Renal pelvis (tissue), 12 donors: Measurements from ENCODE around the gene AKAP7. TPM values are rescaled to one million over a fixed set of nuclear protein-coding genes. Genes with fewer than 3 reads are reported as not detected.
A peak's percentile ranks its signal among the peaks of the same experiment; 100 is the strongest.
"Not testable (repeated sequence)": the region's sequence is repeated elsewhere in the genome, so short reads cannot be mapped to it uniquely, and the experiment has no call there.

Source experiments
- DNase-seq: peaks from one replicate; pipeline ENCODE4 v3.0.0-alpha.2; 2013
- long read RNA-seq, 16 experiments: transcript quantifications; one replicate each; lab custom pipeline, GENCODE V29; 2026
- polyA plus RNA-seq, 3 donors: library from polyadenylated mRNA; unstranded; fragments of 120-200 nt; gene quantifications; one replicate each; pipeline ENCODE4 v1.2.1, GENCODE V29; 2013; ENCODE audit not compliant: insufficient read length in 3 of 3

The AKAP7 gene
- polyA plus RNA-seq: 10 to 100 TPM; 11.8 to 13.7 (median 12.1) TPM
- long read RNA-seq, donor 1: 0 reads
- long read RNA-seq, donor 2, partial matches to known transcripts: 0 of 3 reads
- long read RNA-seq, donor 2, other reads (novel, unspliced or antisense): 0 of 3 reads
- long read RNA-seq, donor 3, partial matches to known transcripts: 0 of 1 reads
- long read RNA-seq, donor 3, other reads (novel, unspliced or antisense): 0 of 1 reads
- long read RNA-seq, donor 4, partial matches to known transcripts: 5 of 6 reads
- long read RNA-seq, donor 4, other reads (novel, unspliced or antisense): 0 of 6 reads
- long read RNA-seq, donor 5: 0 reads
- long read RNA-seq, donor 6, partial matches to known transcripts: 0 of 5 reads
- long read RNA-seq, donor 6, other reads (novel, unspliced or antisense): 5 of 5 reads
- long read RNA-seq, donor 7, partial matches to known transcripts: 7 of 7 reads
- long read RNA-seq, donor 7, other reads (novel, unspliced or antisense): 0 of 7 reads
- long read RNA-seq, donor 8, partial matches to known transcripts: 0 of 3 reads
- long read RNA-seq, donor 8, other reads (novel, unspliced or antisense): 0 of 3 reads
- long read RNA-seq, donor 9, partial matches to known transcripts: 14 of 16 reads
- long read RNA-seq, donor 9, other reads (novel, unspliced or antisense): 0 of 16 reads
- long read RNA-seq, donor 10, partial matches to known transcripts: 15 of 15 reads
- long read RNA-seq, donor 10, other reads (novel, unspliced or antisense): 0 of 15 reads
- long read RNA-seq, donor 11: 0 reads
- long read RNA-seq, donor 12, partial matches to known transcripts: 7 of 10 reads
- long read RNA-seq, donor 12, other reads (novel, unspliced or antisense): 0 of 10 reads
- long read RNA-seq, donor 13, partial matches to known transcripts: 0 of 5 reads
- long read RNA-seq, donor 13, other reads (novel, unspliced or antisense): 0 of 5 reads
- long read RNA-seq, donor 14, partial matches to known transcripts: 0 of 4 reads
- long read RNA-seq, donor 14, other reads (novel, unspliced or antisense): 0 of 4 reads
- long read RNA-seq, donor 15, transcript AKAP7-202 (2 exons, 2,461 nt): major isoform, 8 of 11 reads
- long read RNA-seq, donor 15, partial matches to known transcripts: 0 of 11 reads
- long read RNA-seq, donor 15, other reads (novel, unspliced or antisense): 0 of 11 reads
- long read RNA-seq, donor 16, partial matches to known transcripts: 5 of 7 reads
- long read RNA-seq, donor 16, other reads (novel, unspliced or antisense): 0 of 7 reads

- peak; percentile 61 for DNase-seq
Measured at GRCh38 chr6:131135244-131136020, at the start of gene AKAP7. AKAP7 (plus strand) TSS chr6:131135467; CDS start chr6:131135764, 297 bp downstream.

- not testable (repeated sequence) for DNase-seq
Measured at GRCh38 chr6:131090339-131090738, 44.9 kb upstream of the AKAP7 start.

GRCh38 chr6:131091944-131092343 lies 43.3 kb upstream of the AKAP7 start:
- not testable (repeated sequence) for DNase-seq

- no peak for DNase-seq
Measured at GRCh38 chr6:131093334-131093733, 41.9 kb upstream of the AKAP7 start.

- no peak for DNase-seq
Measured at GRCh38 chr6:131096786-131097185, 38.5 kb upstream of the AKAP7 start.

GRCh38 chr6:131101911-131102680 lies 33.2 kb upstream of the AKAP7 start:
- no peak for DNase-seq

GRCh38 chr6:131103296-131103695 lies 32.0 kb upstream of the AKAP7 start:
- no peak for DNase-seq

GRCh38 chr6:131103901-131104300 lies 31.4 kb upstream of the AKAP7 start:
- no peak for DNase-seq

GRCh38 chr6:131107151-131107550 lies 28.1 kb upstream of the AKAP7 start:
- DNase-seq: no peak

- no peak for DNase-seq
Measured at GRCh38 chr6:131112249-131112648, 23.0 kb upstream of the AKAP7 start.

- DNase-seq: no peak
Measured at GRCh38 chr6:131115651-131116050, 19.6 kb upstream of the AKAP7 start.

- no peak for DNase-seq
Measured at GRCh38 chr6:131116321-131116720, 18.9 kb upstream of the AKAP7 start.

- DNase-seq: no peak
Measured at GRCh38 chr6:131116755-131117360, 18.4 kb upstream of the AKAP7 start.

GRCh38 chr6:131117878-131118277 lies 17.4 kb upstream of the AKAP7 start:
- no peak for DNase-seq

GRCh38 chr6:131122007-131122406 lies 13.3 kb upstream of the AKAP7 start:
- DNase-seq: no peak

- DNase-seq: no peak
Measured at GRCh38 chr6:131122516-131122915, 12.8 kb upstream of the AKAP7 start.

- DNase-seq: no peak
Measured at GRCh38 chr6:131124336-131125071, 10.8 kb upstream of the AKAP7 start.

GRCh38 chr6:131125431-131125830 lies 9.8 kb upstream of the AKAP7 start:
- DNase-seq: no peak
